GM18951 (cell line): ENCODE measurements around the gene GATD1.
"Not testable (repeated sequence)": the region's sequence is repeated elsewhere in the genome, so short reads cannot be mapped to it uniquely, and the experiment has no call there.

Source experiments
- POLR2A ChIP-seq: IDR thresholded peaks from 4 replicates; pipeline ENCODE4 v1.6.1; 2011; ENCODE audit warnings: mild to moderate bottlenecking; ENCODE audit not compliant: insufficient read length, insufficient read depth; ENCODE audit errors: extremely low read depth
- in situ Hi-C: fragments of 300-500 bp; cut with MboI; formaldehyde crosslinking; loops from one replicate; pipeline ENCODE4 v1.12.0; 2022; ENCODE audit warnings: low sequenced_read_pairs, mixed read lengths, inconsistent platforms; ENCODE audit not compliant: unreplicated experiment

The GATD1 gene

GRCh38 chr11:763549-764321, 13.6 kb downstream of the GATD1 start:
- in situ Hi-C loops: no loop called here

GRCh38 chr11:763073-763463, 14.2 kb downstream of the GATD1 start:
- TF ChIP-seq POLR2A: no peak
- in situ Hi-C loops: no loop called here

More at GRCh38 chr11:763549-764321, 13.6 kb downstream of the GATD1 start:
- no peak for TF ChIP-seq POLR2A

GRCh38 chr11:762421-763072, 14.7 kb downstream of the GATD1 start:
- TF ChIP-seq POLR2A: no peak
- in situ Hi-C loops: no loop called here

GRCh38 chr11:761526-762108, 15.7 kb downstream of the GATD1 start:
- no peak for TF ChIP-seq POLR2A
- in situ Hi-C loops: no loop called here

GRCh38 chr11:760236-760635, 17.1 kb downstream of the GATD1 start:
- in situ Hi-C loops: no loop called here

GRCh38 chr11:749731-750130, 27.6 kb downstream of the GATD1 start:
- in situ Hi-C loops: no loop called here
- no peak for TF ChIP-seq POLR2A

More at GRCh38 chr11:760236-760635, 17.1 kb downstream of the GATD1 start:
- TF ChIP-seq POLR2A: no peak

GRCh38 chr11:748007-748359, 29.3 kb downstream of the GATD1 start:
- in situ Hi-C loops: no loop called here
- TF ChIP-seq POLR2A: no peak

- in situ Hi-C loops: no loop called here
- TF ChIP-seq POLR2A: peak; percentile 80
Measured at GRCh38 chr11:747158-748006, 29.9 kb downstream of the GATD1 start, which contains the start of gene TALDO1. Gene TALDO1 (plus strand): TSS chr11:747464. CDS start chr11:747482, 18 bp downstream.

- in situ Hi-C loops: no loop called here
- no peak for TF ChIP-seq POLR2A
Measured at GRCh38 chr11:746289-747157, 30.8 kb downstream of the GATD1 start.

- no peak for TF ChIP-seq POLR2A
- in situ Hi-C loops: no loop called here
Measured at GRCh38 chr11:745428-745827, 31.9 kb downstream of the GATD1 start.

- in situ Hi-C loops: no loop called here
- TF ChIP-seq POLR2A: no peak
Measured at GRCh38 chr11:742571-743201, 34.6 kb downstream of the GATD1 start.

- in situ Hi-C loops: no loop called here
- no peak for TF ChIP-seq POLR2A
Measured at GRCh38 chr11:742156-742546, 35.1 kb downstream of the GATD1 start.

GRCh38 chr11:737899-738298, 39.4 kb downstream of the GATD1 start:
- in situ Hi-C loops: not testable (repeated sequence)
